ENCODE measurements around the gene SNAI1. TPM values are rescaled to one million over a fixed set of nuclear protein-coding genes. Genes with fewer than 3 reads are reported as not detected.
A peak's percentile ranks its signal among the peaks of the same experiment; 100 is the strongest.

SNAI1 gene
- total and polyA plus RNA-seq, 2 of the 4 experiments (the other 2 are of a cell fraction) = 0.54 to 13.7 TPM

DNA sequence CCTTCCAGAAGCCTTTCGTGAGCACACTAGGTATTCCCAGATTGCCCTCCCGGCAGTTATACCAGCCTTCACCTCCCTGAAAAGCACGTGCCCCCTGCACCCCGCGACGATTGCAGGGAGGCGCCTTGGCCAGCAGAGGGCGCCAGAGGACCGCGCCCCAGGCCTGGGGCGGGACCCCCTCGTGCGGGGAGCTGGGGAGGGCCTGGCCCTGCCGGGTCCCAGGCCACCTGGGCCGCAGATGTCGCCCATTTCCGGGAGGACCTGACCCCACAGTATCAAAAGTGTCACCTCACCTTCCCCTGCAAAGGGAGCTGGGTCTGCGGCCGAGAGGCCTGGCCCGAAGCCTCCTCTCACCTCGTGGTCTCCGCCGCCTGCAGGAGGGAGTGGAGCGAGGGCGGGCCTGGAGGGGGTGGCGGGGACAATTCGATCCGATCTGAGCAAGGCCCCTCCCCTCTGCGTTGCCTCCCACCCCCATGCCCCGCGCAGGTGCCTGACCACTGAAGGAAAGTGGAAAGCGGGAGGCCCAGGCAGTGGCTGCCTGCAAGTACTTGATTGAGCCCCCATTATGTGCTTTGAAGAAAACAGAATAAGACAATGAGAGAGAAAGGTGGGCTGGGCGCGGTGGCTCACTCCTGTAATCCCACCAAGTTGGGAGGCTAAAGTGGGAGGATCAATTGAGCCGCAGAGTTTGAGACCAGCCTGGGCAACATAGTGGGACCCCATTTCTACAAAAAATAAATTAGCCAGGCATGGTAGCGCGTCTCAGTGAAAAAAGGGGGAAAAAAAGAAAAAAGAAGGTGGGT, 3.5 kb upstream of the SNAI1 start (continued):
- TF ChIP-seq RCOR1 (IDR thresholded peaks at IDR 0.05; ENCODE audit: insufficient replicate concordance, low read length) (no peak), SMC3 (IDR thresholded peaks at IDR 0.05; ENCODE audit: low read depth, low read length) (peak; percentile 96), BHLHE40 (IDR thresholded peaks at IDR 0.05; ENCODE audit: low read depth, low read length) (peak; percentile 90)

Measured in IMR-90 (cell line).